ENCODE results near the gene PDZD2.

PDZD2 gene

DNA sequence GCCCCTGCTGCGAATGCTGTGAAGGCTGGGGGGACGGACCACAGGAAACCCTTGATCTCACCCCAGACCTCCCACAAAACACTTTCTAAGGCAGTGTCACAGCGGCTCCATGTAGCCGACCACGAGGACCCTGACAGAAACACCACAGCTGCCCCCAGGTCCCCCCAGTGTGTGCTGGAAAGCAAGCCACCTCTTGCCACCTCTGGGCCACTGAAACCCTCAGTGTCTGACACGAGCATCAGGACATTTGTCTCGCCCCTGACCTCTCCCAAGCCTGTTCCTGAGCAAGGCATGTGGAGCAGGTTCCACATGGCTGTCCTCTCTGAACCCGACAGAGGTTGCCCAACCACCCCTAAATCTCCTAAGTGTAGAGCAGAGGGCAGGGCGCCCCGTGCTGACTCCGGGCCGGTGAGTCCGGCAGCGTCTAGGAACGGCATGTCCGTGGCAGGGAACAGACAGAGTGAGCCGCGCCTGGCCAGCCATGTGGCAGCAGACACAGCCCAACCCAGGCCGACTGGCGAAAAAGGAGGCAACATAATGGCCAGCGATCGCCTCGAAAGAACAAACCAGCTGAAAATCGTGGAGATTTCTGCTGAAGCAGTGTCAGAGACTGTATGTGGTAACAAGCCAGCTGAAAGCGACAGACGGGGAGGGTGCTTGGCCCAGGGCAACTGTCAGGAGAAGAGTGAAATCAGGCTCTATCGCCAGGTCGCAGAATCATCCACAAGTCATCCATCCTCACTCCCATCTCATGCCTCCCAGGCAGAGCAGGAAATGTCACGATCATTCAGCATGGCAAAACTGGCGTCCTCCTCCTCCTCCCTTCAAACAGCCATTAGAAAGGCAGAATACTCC is 450.4 kb downstream of the PDZD2 start:
- no peak for DNase-seq

- DNase-seq: no peak
These were observed 451.3 kb downstream of the PDZD2 start for GRCh38 chr5:32090026-32090754.

GRCh38 chr5:32090755-32091128 is 451.8 kb downstream of the PDZD2 start:
- no peak for DNase-seq

- peak; percentile 47 to 51 for DNase-seq
These were observed 454.2 kb downstream of the PDZD2 start for GRCh38 chr5:32092938-32093812.

GRCh38 chr5:32094691-32095090 is 455.8 kb downstream of the PDZD2 start:
- no peak for DNase-seq

- no peak for DNase-seq
These were observed 456.3 kb downstream of the PDZD2 start for GRCh38 chr5:32095261-32095671.

GRCh38 chr5:32096891-32097595 is 458.1 kb downstream of the PDZD2 start:
- no peak for DNase-seq

- no peak for DNase-seq
These were observed 459.4 kb downstream of the PDZD2 start for GRCh38 chr5:32098291-32098690.

DNA sequence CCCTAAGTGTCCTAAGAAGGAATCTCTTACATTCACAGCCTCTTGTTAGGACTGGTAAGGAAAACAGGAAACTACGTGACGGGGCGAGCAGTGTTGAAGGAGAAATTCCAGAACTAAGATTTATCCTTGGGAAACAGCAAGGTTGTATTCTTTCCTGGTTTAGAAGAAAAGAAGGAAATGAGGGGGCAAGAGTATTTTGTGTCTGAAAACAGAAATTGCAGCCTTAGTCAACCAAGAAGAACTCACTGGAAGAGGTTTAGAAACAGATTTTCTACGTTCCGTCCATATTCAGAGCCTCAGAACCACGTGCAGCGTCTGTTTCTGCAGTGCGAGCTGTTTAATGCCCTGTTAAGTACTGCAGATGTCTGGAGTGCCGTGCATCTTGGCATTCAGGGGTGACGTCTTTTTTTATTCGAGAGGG is 460.0 kb downstream of the PDZD2 start:
- no peak for DNase-seq

- DNase-seq: no peak
These were observed 460.6 kb downstream of the PDZD2 start for GRCh38 chr5:32099486-32100035.

DNA sequence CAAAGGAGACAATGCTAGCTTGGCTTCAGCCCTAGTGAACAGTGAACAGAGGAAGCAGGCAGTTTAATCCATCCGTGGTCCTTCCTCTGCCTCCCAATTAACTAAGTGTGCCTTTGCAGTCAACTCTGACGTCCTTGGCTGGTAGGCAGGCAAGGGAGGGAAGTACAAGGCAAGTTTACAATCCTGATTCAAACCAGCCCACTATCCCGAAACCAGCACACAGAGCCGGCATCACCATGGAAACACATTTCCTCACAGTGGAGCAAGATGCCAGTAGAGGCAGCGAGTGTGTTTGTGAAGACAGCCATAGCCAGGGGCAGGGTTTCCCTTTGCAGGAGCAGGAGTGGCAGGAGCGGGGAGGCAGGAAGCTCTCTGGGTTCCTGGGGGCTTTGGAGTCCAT is 461.3 kb downstream of the PDZD2 start:
- no peak for DNase-seq

- DNase-seq: no peak
These were observed 461.9 kb downstream of the PDZD2 start for GRCh38 chr5:32100691-32101302.

GRCh38 chr5:32102254-32102986 is 463.5 kb downstream of the PDZD2 start:
- no peak for DNase-seq

GRCh38 chr5:32103521-32103920 is 464.6 kb downstream of the PDZD2 start:
- no peak for DNase-seq

GRCh38 chr5:32107291-32107690 is 468.4 kb downstream of the PDZD2 start:
- no peak for DNase-seq

- no peak for DNase-seq
These were observed 469.2 kb downstream of the PDZD2 start for GRCh38 chr5:32108167-32108566.

GRCh38 chr5:32109236-32109635 is 470.3 kb downstream of the PDZD2 start:
- no peak for DNase-seq

GRCh38 chr5:32110111-32110696 is 471.3 kb downstream of the PDZD2 start:
- DNase-seq: no peak

- DNase-seq: no peak
These were observed 477.1 kb downstream of the PDZD2 start for GRCh38 chr5:32115985-32116384.

- no peak for DNase-seq
These were observed 477.8 kb downstream of the PDZD2 start for GRCh38 chr5:32116574-32117313.
